Heart left ventricle (tissue), 13 donors: ENCODE results near the gene HHIPL1.
A peak's percentile ranks its signal among the peaks of the same experiment; 100 is the strongest.

Experiments used
- POLR2A ChIP-seq, 2 donors: fragments of 450-650 bp; IDR thresholded peaks; one replicate each; pipeline ENCODE4 v1.6.1; 2017; ENCODE audit warnings: antibody characterized with exemption in 2 of 2, mild to moderate bottlenecking in 2 of 2, moderate library complexity in 2 of 2
- TF ChIP-seq, protein P1 (sequence below), 12 donors: fragments of 200-600 bp; sonication (generic) in 4 of 12; IDR thresholded peaks; one replicate each; pipeline versions ENCODE4 v1.5.0 to v1.8.0; 2018 to 2022; ENCODE audit warnings: antibody characterized with exemption in 12 of 12, mild to moderate bottlenecking in 5 of 12
- donor health status: ischemic (EF 13 %, LVEDD 7.1; RV severe dilation, severe dysfunction).
- donor health status: DM: no; HTN: yes; CAD: no.
- donor health status: DM: no; HTN: no; CAD: no.
- donor health status: ischemic (EF 25% LVEDD 6.9; RV normal size, moderate dysfunction).
- donor health status: ischemic (EF 25% LVEDD 5.7; RV mildly dilated, moderate dysfunction).
- donor health status: ischemic (EF 35%, LVEDD 5.7; RV mildly dilated, moderate dysfunction).
- donor health status: nonischemic (EF 11% LVEDD 7.7; RV severe dilation, severe dysfunction).
- donor health status: DM: yes; HTN: yes; CAD: no.
- donor health status: PGD.
- donor health status: ischemic (EF 29% LVEDD 5.4; RV normal size, mild dysfunction).
- donor health status: nonischemic (EF 23%, LVEDD 6.1; RV moderate dilation, normal function).

DNA sequence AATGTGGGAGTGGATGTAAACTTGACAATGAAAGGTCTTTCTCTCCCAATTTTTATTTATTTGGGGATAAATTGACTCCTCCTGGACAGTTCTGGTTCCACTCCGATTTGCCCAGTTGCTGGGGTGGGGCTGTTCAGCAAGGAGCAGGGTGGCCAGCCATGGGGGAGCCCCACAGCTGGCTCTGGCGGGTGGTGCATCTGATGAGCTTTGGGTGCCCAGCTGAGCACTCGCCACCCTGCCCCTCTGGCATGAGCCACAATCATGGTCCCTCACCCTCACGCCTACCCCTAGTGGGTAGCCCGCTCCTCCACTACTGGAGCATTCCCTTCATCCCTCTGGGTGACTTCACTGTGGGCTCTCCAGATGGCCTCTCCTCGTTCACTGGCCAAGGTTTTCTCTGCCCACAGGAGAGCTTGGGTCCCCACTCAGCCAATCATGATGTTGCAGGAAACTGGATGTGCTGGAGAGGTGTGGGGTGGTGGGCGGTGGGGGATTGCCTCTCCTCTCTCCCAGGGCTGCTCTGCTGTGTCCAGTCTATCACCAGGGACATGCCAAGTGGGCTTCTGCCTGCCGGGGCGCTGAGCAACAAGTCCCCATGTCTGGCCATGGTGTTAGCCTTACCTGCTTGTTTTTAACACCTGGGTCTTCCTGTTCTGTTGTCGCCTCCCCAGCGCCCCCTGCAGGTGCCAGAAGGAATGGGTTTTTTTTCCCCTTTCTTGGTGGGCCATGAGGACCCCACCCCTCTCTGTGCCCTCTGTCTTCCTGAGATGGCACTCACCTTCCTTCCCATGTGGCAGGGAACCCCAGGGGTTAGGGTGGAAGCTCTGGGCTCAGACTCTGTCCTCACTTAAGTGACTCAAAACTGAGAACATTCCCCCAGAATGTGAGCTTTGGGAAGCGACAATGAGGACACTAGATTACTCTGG lies 42.6 kb downstream of the HHIPL1 start:
- TF ChIP-seq, protein P1, sequence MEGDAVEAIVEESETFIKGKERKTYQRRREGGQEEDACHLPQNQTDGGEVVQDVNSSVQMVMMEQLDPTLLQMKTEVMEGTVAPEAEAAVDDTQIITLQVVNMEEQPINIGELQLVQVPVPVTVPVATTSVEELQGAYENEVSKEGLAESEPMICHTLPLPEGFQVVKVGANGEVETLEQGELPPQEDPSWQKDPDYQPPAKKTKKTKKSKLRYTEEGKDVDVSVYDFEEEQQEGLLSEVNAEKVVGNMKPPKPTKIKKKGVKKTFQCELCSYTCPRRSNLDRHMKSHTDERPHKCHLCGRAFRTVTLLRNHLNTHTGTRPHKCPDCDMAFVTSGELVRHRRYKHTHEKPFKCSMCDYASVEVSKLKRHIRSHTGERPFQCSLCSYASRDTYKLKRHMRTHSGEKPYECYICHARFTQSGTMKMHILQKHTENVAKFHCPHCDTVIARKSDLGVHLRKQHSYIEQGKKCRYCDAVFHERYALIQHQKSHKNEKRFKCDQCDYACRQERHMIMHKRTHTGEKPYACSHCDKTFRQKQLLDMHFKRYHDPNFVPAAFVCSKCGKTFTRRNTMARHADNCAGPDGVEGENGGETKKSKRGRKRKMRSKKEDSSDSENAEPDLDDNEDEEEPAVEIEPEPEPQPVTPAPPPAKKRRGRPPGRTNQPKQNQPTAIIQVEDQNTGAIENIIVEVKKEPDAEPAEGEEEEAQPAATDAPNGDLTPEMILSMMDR (IDR thresholded peaks at IDR 0.05) = peak in 11 of 12 donors; percentile 31 to 62 (median 56)
- no peak for TF ChIP-seq POLR2A (IDR thresholded peaks at IDR 0.05)
